Stimulated activated CD8-positive, alpha-beta memory T cell treated with anti-CD3 and anti-CD28 coated beads, Interleukin-15, amount 100 ng/mL, for 24 hours (primary cell): ENCODE data around the gene ZNF511.
"Not testable (repeated sequence)": the region's sequence is repeated elsewhere in the genome, so short reads cannot be mapped to it uniquely, and the experiment has no call there.

Experiments
- DNase-seq: peaks from one replicate; pipeline ENCODE4 v3.0.0-alpha.2; 2020; ENCODE audit warnings: low read depth

ZNF511 gene

DNA sequence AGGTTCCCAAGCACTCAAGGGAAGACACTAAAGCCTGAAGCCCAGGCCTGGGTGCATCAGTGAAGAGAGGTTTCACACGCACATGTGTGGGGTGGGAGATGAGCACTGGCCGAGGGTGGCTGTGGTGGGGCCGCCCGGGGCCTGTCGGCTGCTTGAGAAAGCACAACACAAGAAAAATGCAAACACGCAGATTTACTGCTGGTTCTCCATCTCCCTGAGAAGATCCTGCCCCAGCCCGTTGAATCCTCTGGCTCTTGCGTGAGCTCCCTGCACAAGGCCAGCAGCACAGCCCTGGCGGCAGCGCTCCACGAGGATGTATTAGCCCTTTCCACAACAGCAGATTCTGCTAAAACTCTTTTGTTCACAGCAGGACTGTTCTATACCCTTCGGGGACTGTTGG lies 6.2 kb downstream of the ZNF511 start:
- DNase-seq: no peak

DNA sequence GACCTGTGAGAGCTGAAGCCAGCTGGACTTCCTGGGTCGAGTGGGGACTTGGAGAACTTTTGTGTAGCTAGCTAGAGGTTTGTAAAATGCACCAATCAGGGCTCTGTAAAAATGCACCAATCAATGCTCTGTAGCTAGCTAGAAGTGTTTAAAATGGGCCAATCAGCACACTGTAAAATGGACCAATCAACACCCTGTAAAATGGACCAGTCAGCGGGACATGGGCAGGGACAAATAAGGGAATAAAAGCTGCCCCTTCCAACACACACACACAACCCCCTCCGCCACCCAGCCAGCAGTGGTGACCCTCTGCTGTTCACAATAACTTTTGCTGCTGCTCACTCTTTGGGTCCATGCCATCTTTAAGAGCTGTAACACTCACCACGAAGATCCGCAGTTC lies 7.1 kb downstream of the ZNF511 start:
- no peak for DNase-seq

DNA sequence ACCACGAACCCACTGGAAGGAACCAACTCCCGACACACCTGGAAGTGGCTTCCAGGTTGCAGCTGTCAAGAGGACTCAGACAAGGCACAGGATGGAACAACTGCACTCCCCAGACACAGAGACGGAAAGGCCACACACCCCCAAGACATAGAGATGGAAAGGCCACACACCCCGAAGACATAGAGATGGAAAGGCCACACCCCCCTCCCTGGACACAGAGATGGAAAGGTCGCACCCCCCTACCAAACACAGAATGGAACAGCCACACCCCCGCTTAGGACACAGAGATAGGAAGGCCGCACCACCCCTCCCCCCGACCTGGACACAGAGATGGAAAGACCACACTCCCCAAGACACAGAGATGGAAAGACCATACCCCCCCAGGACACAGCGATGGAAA lies 7.6 kb downstream of the ZNF511 start:
- DNase-seq: no peak

DNA sequence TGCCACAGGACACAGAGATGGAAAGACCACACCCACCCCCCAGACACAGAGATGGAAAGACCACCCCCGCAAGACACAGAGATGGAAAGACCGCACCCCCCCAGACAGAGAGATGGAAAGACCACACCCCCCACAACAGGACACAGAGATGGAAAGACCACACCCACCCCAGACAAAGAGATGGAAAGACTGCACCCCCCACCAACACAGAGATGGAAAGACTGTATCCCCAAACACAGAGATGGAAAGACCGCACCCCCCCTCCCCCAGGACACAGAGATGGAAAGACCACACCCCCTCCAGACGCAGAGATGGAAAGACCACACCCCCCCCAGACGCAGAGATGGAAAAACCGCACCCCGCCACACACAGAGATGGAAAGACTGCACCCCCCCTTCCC lies 8.0 kb downstream of the ZNF511 start:
- no peak for DNase-seq

DNA sequence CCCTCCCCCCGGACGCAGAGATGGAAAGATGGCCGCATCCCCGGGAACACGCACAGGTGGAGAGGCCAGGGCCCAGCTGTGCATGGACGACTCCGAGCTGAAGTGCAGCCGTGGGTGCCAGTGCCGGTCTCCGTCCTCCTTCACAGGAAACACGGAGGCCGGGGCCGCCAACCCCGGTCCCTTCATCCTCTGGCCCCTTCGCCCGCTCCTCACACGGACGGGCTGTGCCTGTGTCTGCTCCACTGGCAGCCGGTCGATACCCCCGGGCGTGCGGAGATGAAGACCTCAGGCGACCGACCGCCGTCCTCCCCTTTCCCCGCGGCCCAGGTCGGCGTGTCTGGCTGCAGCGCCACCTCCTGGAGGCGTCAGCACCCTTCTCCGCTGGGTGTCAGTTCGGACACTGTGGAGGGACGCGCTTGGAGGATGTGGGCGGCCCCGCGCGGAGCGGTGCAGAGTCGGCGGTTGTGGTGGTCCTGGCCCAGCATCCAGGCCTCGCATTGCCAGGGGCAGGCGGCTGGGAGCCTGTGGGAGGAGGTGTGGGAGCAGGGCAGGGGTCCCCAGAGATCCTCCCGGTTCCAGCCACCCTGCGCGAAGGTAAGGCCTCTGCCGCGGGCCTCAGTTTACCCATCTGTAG lies 9.9 kb downstream of the ZNF511 start:
- DNase-seq: peak; percentile 41

DNA sequence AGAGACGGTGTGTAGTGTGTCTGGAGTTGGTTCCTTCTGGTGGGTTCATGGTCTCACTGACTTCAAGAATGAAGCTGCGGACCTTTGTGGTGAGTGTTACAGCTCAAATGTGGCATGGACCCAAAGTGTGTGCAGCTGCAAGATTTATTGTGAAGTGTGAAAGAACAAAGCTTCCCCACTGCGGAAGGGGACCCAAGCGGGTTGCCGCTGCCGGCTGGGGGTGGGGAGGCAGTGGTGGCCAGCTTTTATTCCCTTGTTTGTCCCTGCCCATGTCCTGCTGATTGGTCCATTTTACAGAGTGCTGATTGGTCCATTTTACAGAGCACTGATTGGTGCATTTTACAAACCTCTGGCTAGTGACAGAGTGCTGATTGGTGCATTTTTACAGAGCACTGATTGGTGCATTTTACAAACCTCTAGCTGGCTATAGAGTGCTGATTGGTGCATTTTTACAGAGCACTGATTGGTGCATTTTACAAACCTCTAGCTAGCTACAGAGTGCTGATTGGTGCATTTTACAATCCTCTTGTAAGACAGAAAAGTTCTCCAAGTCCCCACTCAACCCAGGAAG lies 12.2 kb downstream of the ZNF511 start:
- DNase-seq: not testable (repeated sequence)

DNA sequence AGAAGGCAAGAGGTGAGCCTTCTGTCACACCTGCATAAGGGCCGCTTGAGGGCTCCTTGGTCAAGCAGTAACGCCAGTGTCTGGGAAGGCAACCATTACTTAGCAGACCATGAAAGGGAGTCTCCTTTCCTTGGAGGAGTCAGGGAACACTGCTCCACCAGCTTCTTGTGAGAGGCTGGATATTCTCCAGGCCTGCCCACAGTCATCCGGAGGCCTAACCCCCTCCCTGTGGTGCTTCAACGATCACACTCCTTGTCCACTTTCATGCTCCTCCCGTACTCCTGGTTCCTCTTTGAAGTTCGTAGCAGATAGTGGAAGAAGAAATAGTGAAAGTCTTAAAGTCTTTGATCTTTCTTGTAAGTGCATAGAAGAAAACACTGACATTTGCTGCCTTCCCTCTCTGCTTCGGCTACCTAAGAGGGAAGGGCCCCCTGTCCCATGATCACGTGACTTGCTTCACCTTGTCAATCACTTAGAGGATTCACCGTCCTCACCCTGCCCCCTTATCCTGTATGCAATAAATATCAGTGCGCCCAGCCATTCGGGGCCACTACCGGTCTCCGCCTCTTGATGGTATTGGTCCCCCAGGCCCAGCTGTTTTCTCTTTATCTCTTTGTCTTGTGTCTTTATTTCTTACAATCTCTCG lies 13.5 kb downstream of the ZNF511 start:
- not testable (repeated sequence) for DNase-seq

DNA sequence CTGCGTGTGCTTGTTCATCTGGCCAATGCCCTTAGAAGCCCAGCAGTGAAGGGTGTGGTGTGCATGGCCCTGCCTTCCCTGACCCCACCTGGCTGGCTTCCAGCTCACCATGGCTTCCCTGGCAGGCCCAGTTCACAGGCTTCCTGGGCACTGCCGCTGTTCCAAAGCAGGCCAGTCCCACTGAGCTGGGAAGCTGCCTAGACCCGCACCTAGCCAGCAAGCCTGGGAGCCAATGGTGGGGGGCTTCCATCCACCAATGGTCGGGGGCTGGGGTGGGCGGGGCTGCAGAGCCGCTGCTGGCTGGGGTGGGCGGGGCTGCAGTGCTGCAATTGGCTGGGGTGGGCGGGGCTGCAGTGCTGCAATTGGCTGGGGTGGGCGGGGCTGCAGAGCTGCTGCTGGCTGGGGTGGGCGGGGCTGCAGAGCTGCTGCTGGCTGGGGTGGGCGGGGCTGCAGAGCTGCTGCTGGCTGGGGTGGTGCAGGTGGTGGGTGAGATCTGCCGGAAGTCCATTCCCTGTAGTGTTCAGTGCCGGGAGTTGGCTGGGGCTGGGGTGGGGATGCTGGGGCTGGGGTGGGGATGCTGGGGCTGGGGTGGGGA lies 15.6 kb downstream of the ZNF511 start:
- DNase-seq: peak; percentile 31

DNA sequence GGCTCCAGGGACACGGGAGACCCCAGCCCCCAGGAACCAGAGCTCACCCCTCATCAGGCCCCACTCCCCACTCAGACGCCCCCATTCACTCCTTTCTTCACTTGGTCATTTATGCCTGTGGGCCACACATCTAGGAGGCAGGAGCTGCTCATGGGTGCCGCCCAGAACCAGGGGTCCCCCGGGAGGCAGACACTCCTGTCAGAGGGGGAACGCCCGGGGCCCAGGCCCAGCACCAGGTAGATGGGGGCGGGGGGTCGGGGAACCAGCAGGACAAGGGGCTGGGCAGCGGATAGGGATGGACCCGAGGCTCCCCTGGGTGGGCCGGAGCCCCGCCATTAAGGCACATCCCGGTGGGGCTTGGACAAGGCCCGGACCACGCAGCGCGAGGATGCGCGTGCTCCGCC lies 16.1 kb downstream of the ZNF511 start:
- DNase-seq: no peak

DNA sequence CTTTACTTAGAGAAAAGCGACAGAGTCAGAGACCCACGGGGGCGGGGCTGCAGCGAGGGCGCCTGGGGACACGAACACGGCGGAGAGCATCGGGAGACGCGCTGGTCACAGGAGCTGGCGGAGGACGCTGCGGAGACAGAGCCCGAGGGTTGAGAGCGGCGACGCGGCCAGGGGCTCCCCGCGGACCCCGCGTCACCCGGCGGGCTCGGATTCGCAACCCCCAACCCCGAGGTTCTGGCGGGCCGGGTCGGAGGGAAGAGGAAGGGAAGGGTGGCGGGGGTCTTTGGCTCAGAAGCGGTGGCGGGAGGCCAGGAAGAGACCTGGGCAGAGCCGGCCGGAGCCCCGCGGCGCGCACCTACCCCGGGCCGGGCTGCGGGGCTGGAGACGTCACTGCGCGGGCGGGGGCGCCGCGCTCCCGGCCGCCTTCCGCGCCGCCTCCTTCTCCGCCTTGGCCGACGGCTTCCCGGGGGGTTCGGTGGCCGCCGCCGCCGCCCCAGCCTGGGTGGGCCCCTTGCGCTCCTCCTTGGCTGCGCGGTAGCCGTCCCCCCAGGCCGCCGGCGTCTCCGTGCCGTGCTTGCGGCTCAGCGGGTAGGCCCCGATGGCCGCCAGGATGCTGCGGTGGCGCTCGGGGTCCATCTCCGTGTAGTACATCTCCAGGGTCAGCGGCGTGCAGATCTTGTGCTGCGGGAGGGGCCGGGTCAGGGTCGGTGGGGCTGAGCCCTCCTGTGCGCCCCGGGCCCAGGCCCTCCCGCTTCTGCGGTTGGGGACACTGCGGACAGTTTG lies 16.9 kb downstream of the ZNF511 start:
- no peak for DNase-seq

DNA sequence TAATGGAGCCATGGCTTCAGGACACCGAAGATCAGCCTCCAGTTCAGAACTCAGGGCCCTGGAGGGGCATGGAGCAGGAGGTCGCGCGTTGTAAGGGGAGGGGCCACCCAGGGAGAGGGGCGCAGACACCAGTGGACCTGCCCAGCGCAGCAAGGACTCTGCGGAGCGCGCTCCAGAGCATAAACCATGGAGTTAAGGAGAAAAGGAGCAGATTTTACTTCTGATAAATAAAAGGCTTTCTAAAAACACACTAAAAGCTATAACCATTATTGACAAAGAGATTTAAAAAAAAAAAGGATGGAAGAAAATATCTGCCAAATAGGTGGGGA lies 17.5 kb downstream of the ZNF511 start:
- no peak for DNase-seq

DNA sequence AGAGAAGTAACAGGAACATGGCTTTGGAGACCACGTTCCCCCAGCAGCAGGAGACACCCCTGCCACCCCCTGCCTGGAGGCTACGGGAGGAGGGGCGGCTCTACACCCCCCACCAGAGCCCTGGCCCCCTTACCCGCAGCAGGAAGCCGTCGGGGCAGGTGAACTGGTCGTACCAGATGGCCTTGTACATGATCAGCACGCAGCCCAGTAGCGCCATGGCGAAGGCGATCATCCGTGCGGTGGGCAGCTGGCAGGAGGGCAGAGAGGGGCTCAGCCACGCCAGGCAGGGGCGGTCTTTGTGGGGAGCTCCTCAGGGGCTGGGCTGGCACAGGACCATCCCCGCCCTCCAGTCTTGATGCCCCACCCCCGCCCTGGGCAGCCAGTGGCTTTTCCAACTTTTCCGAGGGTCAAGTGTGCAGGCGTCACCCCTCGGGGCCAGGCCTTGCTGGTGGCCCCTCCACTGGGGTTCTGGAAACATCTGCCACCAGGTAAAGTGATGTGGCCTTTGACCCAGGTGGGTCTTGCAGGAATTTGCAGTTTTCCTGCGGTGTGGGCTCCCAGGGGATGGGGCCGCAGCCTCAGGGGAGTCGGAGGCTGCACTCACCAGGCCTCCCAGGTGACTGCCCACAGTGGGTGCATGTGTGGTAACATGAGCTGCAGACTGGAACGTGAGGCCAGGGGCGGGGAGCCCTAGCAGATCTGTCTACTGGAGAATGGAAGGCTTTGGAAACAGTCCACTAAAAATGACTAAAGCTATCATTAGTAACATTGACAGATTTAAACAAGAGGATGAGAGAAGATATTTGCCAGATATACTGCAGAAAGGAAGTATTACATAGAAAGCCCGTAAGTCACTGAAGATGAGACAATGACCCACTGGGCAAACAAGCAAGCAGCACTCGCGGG lies 18.3 kb downstream of the ZNF511 start:
- DNase-seq: no peak

DNA sequence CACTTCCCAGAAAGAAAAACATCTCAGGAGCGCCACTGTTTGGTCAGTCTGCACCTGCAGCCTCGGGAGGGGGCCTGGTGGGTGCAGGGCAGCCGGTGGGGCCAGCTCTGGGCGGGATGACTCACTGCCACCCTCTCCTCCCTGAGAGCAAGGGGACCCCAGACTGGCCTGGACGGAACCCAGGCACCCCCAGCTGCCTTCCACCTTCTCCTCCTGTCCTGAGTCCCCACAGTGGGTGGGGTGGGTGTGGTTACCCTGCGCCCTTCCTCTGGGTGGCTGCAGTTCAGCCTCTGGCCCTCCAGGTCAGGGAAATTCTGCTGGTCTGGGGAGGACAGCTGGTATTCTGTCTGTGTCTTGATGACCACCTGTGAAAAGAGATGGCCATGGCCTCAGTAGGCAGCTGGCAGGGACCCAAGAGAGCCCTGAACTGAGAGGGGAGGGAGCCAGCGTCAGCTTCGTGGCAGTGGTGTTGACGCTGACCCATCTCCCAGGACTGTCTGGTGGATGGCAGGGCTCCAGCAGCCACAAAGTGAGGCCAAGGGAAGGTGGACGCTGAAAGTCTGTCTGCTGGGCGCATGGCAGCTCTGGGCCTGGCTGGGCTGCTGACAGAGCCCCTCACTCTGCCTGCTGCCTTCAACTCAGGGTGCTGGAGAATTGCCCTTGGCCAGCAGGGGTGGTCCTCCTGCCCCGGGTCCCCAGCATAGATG lies 19.1 kb downstream of the ZNF511 start:
- DNase-seq: no peak

DNA sequence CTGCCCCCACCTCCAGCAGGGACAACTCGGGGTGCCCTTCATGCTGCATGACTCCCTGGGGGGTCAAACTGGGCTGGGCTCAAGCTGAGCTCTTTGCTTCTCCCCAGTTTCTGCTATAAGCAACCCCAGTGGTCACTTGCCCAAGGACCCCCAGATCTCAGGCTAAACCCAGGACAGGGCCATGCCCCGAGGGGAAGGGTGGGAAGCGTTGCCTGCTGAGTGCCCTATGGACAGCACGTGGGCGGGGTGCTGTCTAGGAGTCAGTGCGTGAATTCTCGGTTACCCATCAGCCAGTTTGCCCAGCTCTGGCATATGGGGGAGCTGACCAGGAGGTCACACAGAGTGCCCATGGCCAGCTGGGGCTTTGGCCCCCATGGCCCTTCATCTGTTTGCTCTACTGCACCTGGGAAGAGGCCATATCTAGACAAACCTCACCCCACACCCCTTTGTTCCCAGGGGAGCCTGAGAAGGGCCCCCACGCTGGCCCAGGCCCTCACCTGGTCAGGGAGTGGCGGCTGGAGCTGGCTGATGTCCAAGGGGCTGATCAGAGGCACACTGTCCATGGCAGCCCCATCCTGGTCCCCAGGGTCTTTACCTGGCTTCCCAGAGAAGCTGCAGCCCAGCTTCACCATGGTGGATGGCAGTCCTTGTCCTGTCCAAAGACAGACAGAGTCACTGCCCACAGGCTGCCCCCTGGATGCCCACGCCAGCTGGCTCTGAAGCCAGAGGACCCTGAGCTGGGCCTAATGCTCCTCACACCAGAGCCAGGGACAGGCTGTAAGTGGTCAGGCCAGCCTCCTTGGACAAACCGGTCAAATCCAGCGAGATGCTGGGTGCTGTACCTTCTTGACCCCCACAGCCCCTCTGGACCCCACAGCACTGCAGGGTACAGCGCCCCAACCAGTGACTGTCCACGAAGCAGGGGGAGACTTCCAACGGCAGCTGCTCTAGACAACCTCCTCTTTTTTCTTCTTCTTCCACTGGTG lies 19.9 kb downstream of the ZNF511 start:
- DNase-seq: no peak

DNA sequence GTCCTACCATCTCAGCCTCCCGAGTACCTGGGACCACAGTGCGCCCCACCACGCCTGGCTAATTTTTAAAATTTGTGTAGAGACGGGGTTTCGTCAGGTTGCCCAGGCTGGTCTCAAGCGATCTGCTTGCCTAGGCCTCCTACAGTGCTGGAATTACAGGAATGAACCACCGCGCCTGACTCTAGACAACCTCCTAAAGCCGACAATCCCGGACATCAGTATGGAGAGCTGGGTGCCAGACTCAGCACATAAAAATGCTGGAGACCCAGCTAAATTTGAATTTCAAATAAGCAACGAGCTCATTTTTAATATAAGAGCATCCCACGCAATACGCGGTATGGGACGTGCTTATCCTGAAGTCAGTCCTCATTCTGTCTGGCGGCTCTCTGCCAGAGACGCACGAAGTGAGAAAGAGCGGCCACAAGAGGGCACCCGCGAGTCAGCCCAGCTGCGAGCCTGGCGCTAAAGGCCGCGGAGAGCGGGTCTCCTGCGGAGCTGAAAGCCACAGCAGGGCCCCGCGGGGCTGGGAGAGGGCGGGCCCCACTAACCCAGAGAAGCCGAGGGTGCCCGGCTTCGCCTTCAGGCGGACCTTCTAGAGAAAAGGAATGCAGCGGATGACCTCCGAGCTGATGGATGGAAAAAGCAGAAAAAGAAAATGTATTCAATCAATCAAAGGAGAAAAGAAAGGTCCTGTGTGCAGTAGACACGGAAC lies 20.9 kb downstream of the ZNF511 start:
- DNase-seq: peak; percentile 90

DNA sequence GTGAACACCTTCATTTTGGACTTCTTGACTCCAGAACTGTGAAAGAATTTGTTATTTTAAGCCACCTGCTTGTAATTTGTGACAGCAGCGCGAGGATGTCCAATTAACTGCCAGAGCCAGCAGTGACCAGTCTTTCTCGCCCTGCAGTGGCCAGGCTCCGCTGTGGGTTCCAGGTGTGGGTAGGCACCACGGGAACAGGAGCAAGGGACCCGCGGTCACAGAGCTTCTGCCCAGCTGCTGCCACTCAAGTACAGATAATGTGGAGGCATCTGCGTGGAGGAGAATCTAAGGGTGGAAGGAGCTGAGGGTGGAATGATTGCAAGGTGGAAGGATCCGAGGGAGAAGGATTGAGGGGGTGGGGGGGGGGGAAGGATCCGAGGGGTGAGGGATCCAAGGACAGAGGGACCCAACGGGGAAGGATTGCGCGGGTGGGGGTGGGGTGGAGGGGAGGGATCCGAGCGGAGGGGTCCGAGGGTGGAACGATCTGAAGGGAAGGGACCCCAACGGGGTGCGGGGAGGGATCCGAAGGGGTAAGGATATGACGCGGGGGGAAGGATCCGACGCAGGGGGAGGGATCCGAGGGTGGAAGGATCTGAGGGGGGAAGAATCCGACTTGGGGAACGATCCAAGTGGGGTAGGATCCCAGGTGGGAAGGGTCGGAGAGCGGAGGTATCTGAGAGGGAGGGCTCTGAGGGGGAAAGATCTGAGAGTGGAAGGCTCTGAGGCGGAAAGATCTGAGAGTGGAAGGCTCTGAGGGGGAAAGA lies 24.4 kb downstream of the ZNF511 start:
- DNase-seq: no peak

DNA sequence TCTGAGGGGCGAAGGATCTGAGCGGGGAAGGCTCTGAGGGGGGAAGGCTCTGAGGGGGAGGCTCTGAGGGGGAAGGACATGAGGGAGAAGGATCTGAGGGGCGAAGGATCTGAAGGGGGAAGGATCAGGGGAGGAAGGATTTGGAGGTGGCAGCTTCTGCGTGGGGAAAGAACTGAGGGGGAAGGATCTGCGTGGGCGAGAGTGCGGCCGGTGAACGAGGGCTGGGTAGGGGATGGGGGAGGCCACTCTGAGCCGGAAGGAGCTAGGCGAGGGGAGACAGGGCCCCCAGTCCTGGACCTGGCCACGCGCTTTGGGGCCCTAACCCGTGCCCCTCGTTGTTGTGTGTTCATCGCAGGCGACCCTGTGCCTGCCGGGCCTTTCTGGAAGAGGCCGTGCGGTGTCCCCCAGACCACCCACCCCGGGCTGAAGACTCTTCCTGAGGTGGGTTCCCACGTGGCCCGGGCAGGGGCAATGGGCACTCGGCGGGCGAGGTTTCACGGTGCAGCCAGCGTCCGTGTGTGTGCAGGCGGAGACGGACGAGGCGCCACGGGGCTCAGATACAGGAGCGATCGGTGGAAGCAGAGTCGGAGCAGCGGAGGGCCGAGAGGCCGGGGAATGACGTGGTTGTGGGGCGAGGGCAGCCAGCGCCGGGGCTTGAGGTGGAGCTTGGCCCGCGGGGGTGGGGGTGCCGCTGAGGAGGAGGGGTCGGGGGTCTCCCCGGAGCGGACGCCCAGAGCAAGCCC lies 26.0 kb downstream of the ZNF511 start:
- DNase-seq: no peak
